Measurements from ENCODE around the gene CFAP300.

CFAP300 gene

GRCh38 chr11:102047305-102047924 is at the start of gene CFAP300:
CFAP300 (plus strand) TSS chr11:102047437; CDS start chr11:102047471, 34 bp downstream.
- DNase-seq (ENCODE audit: low read depth in 3 of 3), result peak; percentile 30 to 52 (median 37)

- DNase-seq (ENCODE audit: low read depth in 3 of 3), result no peak
These were observed 45.4 kb upstream of the CFAP300 start for GRCh38 chr11:102001657-102002338.

- DNase-seq (ENCODE audit: low read depth in 3 of 3), result no peak
These were observed 43.0 kb upstream of the CFAP300 start for GRCh38 chr11:102004220-102004619.

GRCh38 chr11:102005306-102005705 is 41.9 kb upstream of the CFAP300 start:
- DNase-seq (ENCODE audit: low read depth in 3 of 3), result no peak

GRCh38 chr11:102006835-102007566 is 40.2 kb upstream of the CFAP300 start:
- no peak for DNase-seq (ENCODE audit: low read depth in 3 of 3)

- no peak for DNase-seq (ENCODE audit: low read depth in 3 of 3)
These were observed 39.4 kb upstream of the CFAP300 start for GRCh38 chr11:102007567-102008437.

- no peak for DNase-seq (ENCODE audit: low read depth in 3 of 3)
These were observed 36.3 kb upstream of the CFAP300 start for GRCh38 chr11:102010776-102011494.

- no peak for DNase-seq (ENCODE audit: low read depth in 3 of 3)
These were observed 34.3 kb upstream of the CFAP300 start for GRCh38 chr11:102012946-102013345.

GRCh38 chr11:102014756-102015155 is 32.5 kb upstream of the CFAP300 start:
- DNase-seq (ENCODE audit: low read depth in 3 of 3), result no peak

GRCh38 chr11:102017026-102017425 is 30.2 kb upstream of the CFAP300 start:
- no peak for DNase-seq (ENCODE audit: low read depth in 3 of 3)

- no peak for DNase-seq (ENCODE audit: low read depth in 3 of 3)
These were observed 21.0 kb upstream of the CFAP300 start for GRCh38 chr11:102026217-102026616.

GRCh38 chr11:102026959-102027358 is 20.3 kb upstream of the CFAP300 start:
- DNase-seq (ENCODE audit: low read depth in 3 of 3), result no peak

GRCh38 chr11:102036757-102037156 is 10.5 kb upstream of the CFAP300 start:
- DNase-seq (ENCODE audit: low read depth in 3 of 3), result no peak

GRCh38 chr11:102046841-102047240 is 396 bp upstream of the CFAP300 start:
- DNase-seq (ENCODE audit: low read depth in 3 of 3), result no peak

- DNase-seq (ENCODE audit: low read depth in 3 of 3), result no peak
These were observed 3.8 kb downstream of the CFAP300 start for GRCh38 chr11:102050927-102051575.

GRCh38 chr11:102061276-102061675 is 14.0 kb downstream of the CFAP300 start:
- DNase-seq (ENCODE audit: low read depth in 3 of 3), result no peak

- no peak for DNase-seq (ENCODE audit: low read depth in 3 of 3)
These were observed 14.9 kb downstream of the CFAP300 start for GRCh38 chr11:102062106-102062505.

- DNase-seq (ENCODE audit: low read depth in 3 of 3), result no peak
These were observed 17.1 kb downstream of the CFAP300 start for GRCh38 chr11:102064316-102064715.

- no peak for DNase-seq (ENCODE audit: low read depth in 3 of 3)
These were observed 23.5 kb downstream of the CFAP300 start for GRCh38 chr11:102070766-102071165.

Measured in stimulated activated CD4-positive, alpha-beta T cell treated with anti-CD3 and anti-CD28 coated beads, TNF-alpha, amount 100 ng/mL, for 48 hours (primary cell).